MM.1S (cell line): Measurements from ENCODE around the gene TAL2.

Experiments
- EZH2 ChIP-seq: fragments of 300-600 bp; sonication (generic); optimal IDR thresholded peaks from 2 replicates; pipeline ENCODE3; 2017; ENCODE audit warnings: low read depth, mild to moderate bottlenecking, antibody characterized with exemption, low read length, mixed read lengths
- EZH2phosphoT487 ChIP-seq: fragments of 300-600 bp; sonication (generic); IDR thresholded peaks from 2 replicates; pipeline ENCODE4 v1.6.1; 2018; ENCODE audit warnings: antibody characterized with exemption, low read length
- TF ChIP-seq, protein P1 (sequence below): fragments of 300-600 bp; sonication (generic); IDR thresholded peaks from 2 replicates; pipeline ENCODE4 v1.5.1; 2016; ENCODE audit warnings: antibody characterized with exemption, low read length, mixed read lengths

DNA sequence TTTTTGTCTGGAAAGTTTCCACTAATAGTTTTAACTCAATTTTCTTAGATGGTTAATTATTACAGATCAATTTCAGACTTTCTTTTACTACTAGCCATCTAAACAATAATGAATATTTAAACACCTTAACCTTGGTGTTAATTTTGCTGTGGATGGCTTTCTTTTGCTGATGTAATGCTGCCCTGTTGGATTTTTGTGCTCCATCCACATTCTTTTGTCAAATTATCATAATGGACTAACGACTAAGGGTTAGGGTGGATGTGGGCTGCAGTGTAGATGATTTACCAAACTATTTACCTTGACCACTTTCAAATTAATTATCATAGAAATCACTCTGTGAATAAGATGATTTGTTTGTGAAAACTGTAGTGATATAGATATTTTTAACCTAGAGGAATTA is 16.5 kb downstream of the TAL2 start:
- TF ChIP-seq EZH2 (no peak), EZH2phosphoT487 (no peak)
- TF ChIP-seq, protein P1, sequence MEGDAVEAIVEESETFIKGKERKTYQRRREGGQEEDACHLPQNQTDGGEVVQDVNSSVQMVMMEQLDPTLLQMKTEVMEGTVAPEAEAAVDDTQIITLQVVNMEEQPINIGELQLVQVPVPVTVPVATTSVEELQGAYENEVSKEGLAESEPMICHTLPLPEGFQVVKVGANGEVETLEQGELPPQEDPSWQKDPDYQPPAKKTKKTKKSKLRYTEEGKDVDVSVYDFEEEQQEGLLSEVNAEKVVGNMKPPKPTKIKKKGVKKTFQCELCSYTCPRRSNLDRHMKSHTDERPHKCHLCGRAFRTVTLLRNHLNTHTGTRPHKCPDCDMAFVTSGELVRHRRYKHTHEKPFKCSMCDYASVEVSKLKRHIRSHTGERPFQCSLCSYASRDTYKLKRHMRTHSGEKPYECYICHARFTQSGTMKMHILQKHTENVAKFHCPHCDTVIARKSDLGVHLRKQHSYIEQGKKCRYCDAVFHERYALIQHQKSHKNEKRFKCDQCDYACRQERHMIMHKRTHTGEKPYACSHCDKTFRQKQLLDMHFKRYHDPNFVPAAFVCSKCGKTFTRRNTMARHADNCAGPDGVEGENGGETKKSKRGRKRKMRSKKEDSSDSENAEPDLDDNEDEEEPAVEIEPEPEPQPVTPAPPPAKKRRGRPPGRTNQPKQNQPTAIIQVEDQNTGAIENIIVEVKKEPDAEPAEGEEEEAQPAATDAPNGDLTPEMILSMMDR = no peak
